K562 (cell line): ENCODE data around the gene NBPF6. TPM values are rescaled to one million over a fixed set of nuclear protein-coding genes. Genes with fewer than 3 reads are reported as not detected.

Experiments used
- CSDE1 ChIP-seq, 2 experiments: fragments of 450-650 bp; IDR thresholded peaks; 2 replicates each; pipeline ENCODE4 v1.6.1; 2016; ENCODE audit warnings: mild to moderate bottlenecking in 1 of 2
- DNMT1 ChIP-seq: fragments of 450-650 bp; IDR thresholded peaks from 2 replicates; pipeline ENCODE4 v1.6.1; 2016; ENCODE audit warnings: antibody characterized with exemption, mild to moderate bottlenecking
- HDGF ChIP-seq: fragments of 450-650 bp; IDR thresholded peaks from 2 replicates; pipeline ENCODE4 v1.6.1; 2016
- HIVEP1 ChIP-seq: fragments of 250-450 bp; sonication (Bioruptor Pico); IDR thresholded peaks from 2 replicates; pipeline ENCODE4 v1.4.0; 2020; ENCODE audit warnings: mild to moderate bottlenecking
- HNRNPH1 ChIP-seq: fragments of 200-400 bp; formaldehyde crosslinking; optimal IDR thresholded peaks from 2 replicates; pipeline ENCODE3; 2017; ENCODE audit warnings: low read depth, mild to moderate bottlenecking, low read length, moderate library complexity
- MEF2D ChIP-seq: conservative IDR thresholded peaks from 2 replicates; pipeline ENCODE4 v1.6.1; 2016; ENCODE audit warnings: low read depth, missing genetic modification characterization, missing compliant biosample characterization
- NCOA2 ChIP-seq, 2 experiments: fragments of 450-650 bp; IDR thresholded peaks; 2 replicates each; pipeline ENCODE4 v1.6.1; 2018; ENCODE audit warnings: mild to moderate bottlenecking in 2 of 2, moderate library complexity in 1 of 2; ENCODE audit not compliant: partially characterized antibody in 2 of 2
- RBM14 ChIP-seq: fragments of 200-400 bp; formaldehyde crosslinking; IDR thresholded peaks from 2 replicates; pipeline ENCODE4 v1.6.1; 2018; ENCODE audit warnings: low read depth, mild to moderate bottlenecking, low read length, moderate library complexity, borderline replicate concordance; ENCODE audit not compliant: insufficient read depth
- STAT5A ChIP-seq: IDR thresholded peaks from 2 replicates; pipeline ENCODE4 v1.6.1; 2012; ENCODE audit warnings: low read length, inconsistent platforms, borderline replicate concordance
- STAT6 ChIP-seq: sonication (generic); formaldehyde crosslinking; IDR thresholded peaks from 2 replicates; pipeline ENCODE4 v1.8.1; 2023; ENCODE audit warnings: mild to moderate bottlenecking, missing genetic modification reagents
- TAL1 ChIP-seq: fragments of 450-650 bp; IDR thresholded peaks from 2 replicates; pipeline ENCODE4 v1.6.1; 2016; ENCODE audit warnings: mild to moderate bottlenecking
- YBX1 ChIP-seq: fragments of 450-650 bp; IDR thresholded peaks from 2 replicates; pipeline ENCODE4 v1.7.1; 2016; ENCODE audit warnings: mild to moderate bottlenecking
- ZNF512 ChIP-seq: IDR thresholded peaks from 2 replicates; pipeline ENCODE4 v1.6.1; 2016; ENCODE audit warnings: missing genetic modification characterization, missing compliant biosample characterization
- polyA plus RNA-seq, 8 experiments: library from polyadenylated mRNA; depleted of rRNA in 4 of 8; stranded (reverse) in 5 of 8; unstranded in 3 of 8; fragments of >200 nt; fragmentation: Nextera tagmentation in 2 of 8; fragmentation: Illumina TruSeq in 1 of 8; extraction: Ambion mirVana in 2 of 8; extraction: Trizol in 1 of 8; gene quantifications; 2 replicates each; pipeline versions ENCODE4 v1.2.1 to v1.2.3, GENCODE V29; 2011 to 2014; ENCODE audit warnings: inconsistent platforms in 1 of 8, missing spikeins in 1 of 8
- total RNA-seq, 7 experiments: library from RNA; depleted of rRNA in 6 of 7; stranded (reverse); fragments of >200 nt in 6 of 7; fragmentation: Illumina TruSeq in 2 of 7; extraction: Trizol in 2 of 7; gene quantifications; 2 replicates each; pipeline versions ENCODE4 v1.2.1 to v1.2.3, GENCODE V29; 2011 to 2021; ENCODE audit warnings: low replicate concordance in 1 of 7

Gene NBPF6
- total and polyA plus RNA-seq, 9 of the 15 experiments (the other 6 are each of a cell fraction or from before 2014, with no cell fraction given) = 2.7 to 10.0 (median 6.0) TPM

GRCh38 chr1:108511764-108512163 lies 61.6 kb downstream of the NBPF6 start (continued):
- TF ChIP-seq HIVEP1 (no peak), CSDE1 (IDR thresholded peaks at IDR 0.05) (no peak), ZNF512 (no peak), DNMT1 (no peak), NCOA2 (IDR thresholded peaks at IDR 0.05; ENCODE audit: partially characterized antibody in 2 of 2) (no peak), RBM14 (no peak), MEF2D (tag) (no peak), STAT5A (no peak), YBX1 (no peak), HDGF (no peak), HNRNPH1 (no peak), STAT6 (CRISPR knock-in tag) (no peak), TAL1 (no peak)
